Mesenchymal stem cell (in vitro differentiated cells and primary cell): Measurements from ENCODE around the gene SORBS2.

ENCODE experiments used
- DNase-seq: peaks from one replicate; pipeline ENCODE4 v3.0.0-alpha.2; 2013
- H2AFZ ChIP-seq: one replicate; pipeline ENCODE4 v1.6.1; 2013; ENCODE audit warnings: low read depth, mild to moderate bottlenecking, control low read depth, inconsistent platforms, low read length, moderate library complexity
- H2AK5ac ChIP-seq: 2 replicates; pipeline ENCODE4 v1.6.1; 2013; ENCODE audit warnings: low read length, moderate library complexity, mild to moderate bottlenecking, inconsistent platforms; ENCODE audit not compliant: severe bottlenecking
- H2BK120ac ChIP-seq: one replicate; pipeline ENCODE4 v1.6.1; 2013; ENCODE audit warnings: low read depth, mild to moderate bottlenecking, inconsistent platforms, low read length, moderate library complexity
- H2BK12ac ChIP-seq, 2 experiments: one replicate each; pipeline ENCODE4 v1.6.1; 2013; ENCODE audit warnings: inconsistent platforms in 2 of 2, low read length in 2 of 2, mild to moderate bottlenecking in 2 of 2, moderate library complexity in 2 of 2, control low read depth in 1 of 2
- H2BK15ac ChIP-seq: one replicate; pipeline ENCODE4 v1.6.1; 2013; ENCODE audit warnings: mild to moderate bottlenecking, low read depth, inconsistent platforms; ENCODE audit not compliant: poor library complexity, severe bottlenecking
- H2BK5ac ChIP-seq: 2 replicates; pipeline ENCODE4 v1.6.1; 2013; ENCODE audit warnings: low read depth, mild to moderate bottlenecking, low read length, control low read depth, inconsistent platforms; ENCODE audit not compliant: poor library complexity, severe bottlenecking
- H3K14ac ChIP-seq, 2 experiments: one replicate each; pipeline ENCODE4 v1.6.1; 2013; ENCODE audit warnings: inconsistent platforms in 2 of 2, low read length in 2 of 2, control low read depth in 1 of 2, mild to moderate bottlenecking in 1 of 2, moderate library complexity in 1 of 2
- H3K18ac ChIP-seq, 2 experiments: one replicate each; pipeline ENCODE4 v1.6.1; 2013; ENCODE audit warnings: inconsistent platforms in 2 of 2, low read length in 2 of 2, control low read depth in 1 of 2, low read depth in 1 of 2, mild to moderate bottlenecking in 1 of 2
- H3K23ac ChIP-seq, 2 experiments: one replicate each; pipeline ENCODE4 v1.6.1; 2013; ENCODE audit warnings: inconsistent platforms in 2 of 2, low read length in 2 of 2, mild to moderate bottlenecking in 2 of 2, moderate library complexity in 2 of 2, control low read depth in 1 of 2
- H3K27ac ChIP-seq: 2 replicates; pipeline ENCODE4 v1.5.1; 2013; ENCODE audit warnings: mild to moderate bottlenecking, moderate library complexity, low read length, control low read depth, inconsistent platforms; ENCODE audit not compliant: poor library complexity, severe bottlenecking
- H3K27me3 ChIP-seq, 2 experiments: 2 replicates each; pipeline versions ENCODE4 v1.6.1 to v1.7.0; 2013; ENCODE audit warnings: low read length in 2 of 2, mild to moderate bottlenecking in 2 of 2, moderate library complexity in 2 of 2, control low read depth in 1 of 2, inconsistent platforms in 1 of 2; ENCODE audit not compliant: control insufficient read depth in 1 of 2, insufficient read depth in 1 of 2
- H3K36me3 ChIP-seq, 2 experiments: 2 replicates each; pipeline versions ENCODE4 v1.6.1 to v1.7.0; 2013; ENCODE audit warnings: low read length in 2 of 2, control low read depth in 1 of 2, inconsistent platforms in 1 of 2, low read depth in 1 of 2, mild to moderate bottlenecking in 1 of 2; ENCODE audit not compliant: insufficient read depth in 2 of 2, control insufficient read depth in 1 of 2
- H3K4ac ChIP-seq, 2 experiments: one replicate each; pipeline ENCODE4 v1.6.1; 2013; ENCODE audit warnings: inconsistent platforms in 2 of 2, low read length in 2 of 2, mild to moderate bottlenecking in 2 of 2, moderate library complexity in 2 of 2, control low read depth in 1 of 2, low read depth in 1 of 2
- H3K4me1 ChIP-seq: 2 replicates; pipeline ENCODE4 v1.6.1; 2013; ENCODE audit warnings: low read depth, low read length, control low read depth; ENCODE audit not compliant: control insufficient read depth, insufficient read depth
- H3K4me2 ChIP-seq: 2 replicates; pipeline ENCODE4 v1.6.1; 2013; ENCODE audit warnings: low read length, mild to moderate bottlenecking, inconsistent platforms; ENCODE audit not compliant: poor library complexity, severe bottlenecking
- H3K4me3 ChIP-seq, 2 experiments: 2 replicates each; pipeline versions ENCODE4 v1.5.1 to v1.7.0; 2013; ENCODE audit warnings: low read length in 2 of 2, mild to moderate bottlenecking in 2 of 2, control low read depth in 1 of 2, low read depth in 1 of 2; ENCODE audit not compliant: insufficient read depth in 1 of 2
- H3K79me1 ChIP-seq: replicated peaks from 2 replicates; pipeline ENCODE4 v1.6.1; 2013; ENCODE audit warnings: mild to moderate bottlenecking, control low read depth, low read length, inconsistent platforms; ENCODE audit not compliant: poor library complexity, severe bottlenecking
- H3K9ac ChIP-seq: 2 replicates; pipeline ENCODE4 v1.7.0; 2013; ENCODE audit warnings: mild to moderate bottlenecking, low read length, moderate library complexity
- H3K9me3 ChIP-seq: 2 replicates; pipeline ENCODE4 v1.7.0; 2013; ENCODE audit warnings: mild to moderate bottlenecking, low read length; ENCODE audit not compliant: control insufficient read depth
- H4K8ac ChIP-seq: one replicate; pipeline ENCODE4 v1.6.1; 2013; ENCODE audit warnings: inconsistent platforms, mild to moderate bottlenecking, low read length, moderate library complexity
- H4K91ac ChIP-seq: one replicate; pipeline ENCODE4 v1.6.1; 2013; ENCODE audit warnings: mild to moderate bottlenecking, low read length, inconsistent platforms
- WGBS: methylation state at CpG from one replicate; pipeline ENCODE4 v1.1.7; 2013; ENCODE audit warnings: mixed read lengths; 5-methylcytosine and 5-hydroxymethylcytosine counted together

The SORBS2 gene

GRCh38 chr4:185742766-185743165 is 69.2 kb downstream of the SORBS2 start:
- no peaks in the 10 kb centered on the region for H3K9me3 ChIP-seq
- H2BK5ac ChIP-seq = no peak overlapping the region
- no peak overlapping the region for H3K27ac ChIP-seq
- H2AK5ac ChIP-seq = no peak overlapping the region
- no peak overlapping the region for H4K8ac ChIP-seq
- no peak overlapping the region for H4K91ac ChIP-seq
- no peak overlapping the region for H2BK120ac ChIP-seq
- H3K4ac ChIP-seq = no peak overlapping the region
- H3K4me2 ChIP-seq = no peak overlapping the region
- H3K14ac ChIP-seq = no peak overlapping the region
- 39% methylated on average over 7 of the region's 8 CpGs for WGBS
- peaks cover 6% of the 10 kb centered on the region for H3K79me1 ChIP-seq
- H2AFZ ChIP-seq = no peak overlapping the region
- H3K27me3 ChIP-seq = no peaks in the 10 kb centered on the region
- no peak overlapping the region for H3K23ac ChIP-seq
- no peak overlapping the region for H2BK15ac ChIP-seq
- peak; percentile 34 for DNase-seq
- H2BK12ac ChIP-seq = no peak overlapping the region
- H3K9ac ChIP-seq = no peak overlapping the region
- H3K4me1 ChIP-seq = peaks cover 13% of the 10 kb centered on the region
- no peaks in the 10 kb centered on the region for H3K36me3 ChIP-seq
- no peak overlapping the region for H3K18ac ChIP-seq
- H3K4me3 ChIP-seq = no peak overlapping the region

GRCh38 chr4:185741795-185742194 is 70.2 kb downstream of the SORBS2 start:
- H3K4me3 ChIP-seq = no peak overlapping the region
- no peak for DNase-seq
- no peak overlapping the region for H2BK12ac ChIP-seq
- no peaks in the 10 kb centered on the region for H3K9me3 ChIP-seq
- no peaks in the 10 kb centered on the region for H3K27me3 ChIP-seq
- H2BK120ac ChIP-seq = no peak overlapping the region
- H3K4me2 ChIP-seq = no peak overlapping the region
- H3K4ac ChIP-seq = no peak overlapping the region
- H3K79me1 ChIP-seq = peaks cover 6% of the 10 kb centered on the region
- no peak overlapping the region for H3K18ac ChIP-seq
- H3K4me1 ChIP-seq = peaks cover 15% of the 10 kb centered on the region
- H2BK5ac ChIP-seq = no peak overlapping the region
- no peak overlapping the region for H4K8ac ChIP-seq
- H3K23ac ChIP-seq = no peak overlapping the region
- no peak overlapping the region for H4K91ac ChIP-seq
- H3K9ac ChIP-seq = no peak overlapping the region
- WGBS = 91% methylated on average over 6 of the region's 6 CpGs
- no peak overlapping the region for H2BK15ac ChIP-seq
- no peak overlapping the region for H3K27ac ChIP-seq
- peak overlapping the region; percentile 35 for H2AK5ac ChIP-seq
- no peak overlapping the region for H3K14ac ChIP-seq
- H2AFZ ChIP-seq = no peak overlapping the region
- H3K36me3 ChIP-seq = no peaks in the 10 kb centered on the region

- Histone ChIP-seq H3K9me3 (no peaks in the 10 kb centered on the region), H3K23ac (no peak overlapping the region), H2BK12ac (no peak overlapping the region), H3K4ac (no peak overlapping the region), H2BK5ac (no peak overlapping the region), H3K27ac (no peak overlapping the region), H2AFZ (no peak overlapping the region), H3K4me2 (no peak overlapping the region), H3K14ac (no peak overlapping the region), H3K36me3 (no peaks in the 10 kb centered on the region), H2AK5ac (no peak overlapping the region), H4K91ac (no peak overlapping the region), H2BK15ac (no peak overlapping the region), H3K18ac (no peak overlapping the region), H4K8ac (no peak overlapping the region), H3K79me1 (peaks cover 6% of the 10 kb centered on the region), H2BK120ac (no peak overlapping the region), H3K4me3 (no peak overlapping the region), H3K4me1 (peaks cover 15% of the 10 kb centered on the region), H3K9ac (no peak overlapping the region), H3K27me3 (no peaks in the 10 kb centered on the region)
- DNase-seq = no peak
- 85% methylated on average over 4 of the region's 4 CpGs for WGBS
Observed at GRCh38 chr4:185740471-185740873, 71.5 kb downstream of the SORBS2 start.

GRCh38 chr4:185738820-185739219 is 73.2 kb downstream of the SORBS2 start:
- Histone ChIP-seq H3K4me2 (no peak overlapping the region), H2BK120ac (no peak overlapping the region), H3K4ac (no peak overlapping the region), H3K23ac (no peak overlapping the region), H4K91ac (no peak overlapping the region), H2AK5ac (no peak overlapping the region), H4K8ac (no peak overlapping the region), H3K9me3 (no peaks in the 10 kb centered on the region), H3K27me3 (no peaks in the 10 kb centered on the region), H3K18ac (no peak overlapping the region), H2AFZ (no peak overlapping the region), H3K9ac (peak overlapping the region; percentile 74), H3K79me1 (peaks cover 6% of the 10 kb centered on the region), H3K36me3 (no peaks in the 10 kb centered on the region), H2BK15ac (no peak overlapping the region), H3K4me1 (peaks cover 14% of the 10 kb centered on the region), H3K14ac (no peak overlapping the region), H2BK12ac (no peak overlapping the region), H3K4me3 (no peak overlapping the region), H3K27ac (no peak overlapping the region), H2BK5ac (no peak overlapping the region)
- DNase-seq = no peak
